CD1c-positive myeloid dendritic cell (primary cell): ENCODE measurements around the gene FUOM.
"Not testable (repeated sequence)": the region's sequence is repeated elsewhere in the genome, so short reads cannot be mapped to it uniquely, and the experiment has no call there.

ENCODE experiments used
- DNase-seq: peaks from one replicate; pipeline ENCODE4 v3.0.0-alpha.2; 2016; ENCODE audit errors: extremely low spot score

FUOM gene

GRCh38 chr10:133388236-133388972 is 30.6 kb upstream of the FUOM start:
- DNase-seq: no peak

DNA sequence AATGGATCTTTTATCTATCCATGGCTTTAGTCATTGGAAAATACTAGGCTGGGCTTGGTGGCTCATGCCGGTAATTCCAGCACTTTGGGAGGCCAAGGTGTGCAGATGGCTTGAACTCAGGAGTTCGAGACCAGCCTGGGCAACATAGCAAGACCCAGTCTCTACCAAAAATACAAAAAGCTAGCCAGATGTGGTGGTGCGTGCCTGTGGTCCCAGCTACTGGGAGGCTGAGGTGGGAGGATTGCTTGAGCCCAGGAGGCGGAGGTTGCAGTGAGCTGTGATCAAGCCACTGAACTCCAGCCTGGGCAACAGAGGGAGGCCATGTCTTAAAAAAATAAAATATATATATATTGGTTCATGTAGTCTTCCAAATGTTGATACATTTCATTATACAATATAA is 29.1 kb upstream of the FUOM start:
- DNase-seq: not testable (repeated sequence)

DNA sequence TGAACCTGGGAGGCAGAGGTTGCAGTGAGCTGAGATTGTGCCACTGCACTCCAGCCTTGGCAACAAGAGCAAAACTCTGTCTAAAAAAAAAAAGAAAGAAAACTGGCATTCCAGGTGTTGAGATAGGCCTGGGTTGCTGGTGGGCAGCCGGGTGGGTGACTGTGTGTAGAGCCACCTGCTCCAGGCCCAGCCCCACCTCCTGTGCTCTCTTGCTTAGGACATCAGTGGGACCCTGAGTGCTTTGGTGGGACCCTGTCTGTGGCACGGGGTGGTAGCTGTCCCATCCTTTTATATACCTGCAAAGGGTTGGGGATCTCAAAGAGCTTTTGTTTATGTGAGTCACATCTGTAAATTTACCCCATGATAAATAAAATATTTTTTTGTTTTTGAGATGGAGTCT is 27.4 kb upstream of the FUOM start:
- no peak for DNase-seq

DNA sequence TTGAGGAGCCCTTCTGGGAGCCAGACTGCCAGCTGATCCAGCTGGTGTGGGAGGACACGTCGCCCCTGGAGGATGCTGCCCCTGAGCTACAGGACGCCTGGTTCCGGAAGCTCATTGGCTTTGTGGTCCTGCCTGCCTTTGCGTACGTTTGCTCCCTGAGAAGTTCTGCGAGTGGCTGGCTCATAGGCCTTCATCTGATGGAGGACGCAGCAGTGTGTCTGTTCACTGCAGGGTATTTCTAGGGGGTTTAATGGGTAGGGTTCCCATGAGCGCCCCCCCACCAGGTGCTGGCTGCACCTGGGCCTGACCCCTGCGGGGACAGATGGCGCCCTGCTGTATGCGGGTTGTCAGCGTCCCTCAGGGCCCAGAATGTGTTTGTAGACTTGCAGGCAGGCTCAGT is 26.3 kb upstream of the FUOM start:
- no peak for DNase-seq

DNA sequence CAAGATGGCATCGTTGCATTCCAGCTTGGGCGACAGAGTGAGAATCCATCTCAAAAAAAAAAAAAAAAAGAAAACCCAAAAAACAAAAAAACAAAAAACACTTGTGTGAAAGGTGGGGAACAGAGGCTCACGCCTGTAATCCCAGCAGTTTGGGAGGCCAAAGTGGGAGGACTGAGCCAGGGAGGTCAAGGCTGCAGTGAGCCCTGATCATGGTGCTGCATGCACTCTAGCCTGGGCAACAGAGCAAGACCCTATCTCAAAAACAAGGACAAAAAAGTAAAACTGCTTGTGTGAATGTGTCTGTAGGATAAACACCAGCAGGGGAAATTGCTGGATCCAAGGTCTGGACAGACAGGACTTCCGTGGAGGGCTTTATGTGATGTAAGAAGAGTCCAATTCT is 25.7 kb upstream of the FUOM start:
- no peak for DNase-seq

DNA sequence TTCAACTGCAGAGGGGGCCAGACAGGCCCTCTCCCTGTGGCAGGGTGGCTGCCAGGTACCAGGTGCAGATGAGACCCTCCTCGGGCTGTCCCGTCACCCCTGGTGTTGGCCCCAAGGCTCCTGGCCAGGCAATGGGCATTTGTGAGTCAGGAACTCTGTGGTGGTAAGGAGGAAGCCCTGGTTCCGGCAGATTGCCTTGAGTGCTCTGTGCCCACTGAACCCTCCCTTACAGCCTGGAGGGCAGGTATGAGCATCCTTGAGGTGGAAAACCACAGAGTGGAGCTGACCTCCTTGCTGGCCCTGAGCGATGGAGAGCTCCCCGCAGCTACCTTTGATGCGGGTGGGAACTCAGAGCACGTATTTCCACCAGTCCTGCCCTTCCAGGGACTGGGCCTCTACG is 23.2 kb upstream of the FUOM start:
- peak; percentile 10 for DNase-seq

- no peak for DNase-seq
These were observed 22.2 kb upstream of the FUOM start for GRCh38 chr10:133379801-133380666.

DNA sequence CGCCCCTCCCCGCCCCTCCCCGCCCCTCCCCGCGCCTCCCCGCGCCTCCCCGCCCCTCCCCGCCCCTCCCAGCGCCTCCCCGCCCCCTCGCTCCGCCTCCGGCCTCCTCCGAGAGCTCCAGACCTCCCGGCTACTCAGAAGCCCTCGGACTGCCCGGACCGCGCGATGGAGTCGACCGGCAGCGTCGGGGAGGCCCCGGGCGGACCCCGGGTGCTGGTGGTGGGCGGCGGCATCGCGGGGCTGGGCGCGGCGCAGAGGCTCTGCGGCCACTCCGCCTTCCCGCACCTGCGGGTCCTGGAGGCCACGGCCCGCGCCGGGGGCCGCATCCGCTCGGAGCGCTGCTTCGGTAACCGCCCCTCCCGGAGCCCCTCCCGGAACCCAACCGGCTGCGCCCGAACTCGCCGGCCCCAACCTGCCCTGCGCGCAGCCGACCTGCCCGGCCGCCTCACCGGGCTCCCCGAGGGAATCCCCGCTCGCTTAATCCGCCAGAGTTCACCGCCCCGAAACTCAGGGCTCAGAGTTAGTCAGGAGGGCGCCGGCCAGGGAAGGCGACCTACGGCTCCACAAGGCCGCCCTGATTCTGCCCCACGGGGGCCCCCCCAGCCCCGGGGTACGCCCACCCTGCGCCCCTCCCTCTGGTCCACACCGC is 21.5 kb upstream of the FUOM start, which contains the start of gene PAOX:
PAOX (plus strand) TSS at position 111 of the 649 bp plus-strand sequence; CDS start at position 166, 55 bp downstream.
- DNase-seq: peak; percentile 74

GRCh38 chr10:133378251-133379096 is 20.7 kb upstream of the FUOM start:
- peak; percentile 96 for DNase-seq

- DNase-seq: no peak
These were observed 20.0 kb upstream of the FUOM start for GRCh38 chr10:133377818-133378250.

- DNase-seq: peak; percentile 15
These were observed 19.4 kb upstream of the FUOM start for GRCh38 chr10:133377025-133377817.

DNA sequence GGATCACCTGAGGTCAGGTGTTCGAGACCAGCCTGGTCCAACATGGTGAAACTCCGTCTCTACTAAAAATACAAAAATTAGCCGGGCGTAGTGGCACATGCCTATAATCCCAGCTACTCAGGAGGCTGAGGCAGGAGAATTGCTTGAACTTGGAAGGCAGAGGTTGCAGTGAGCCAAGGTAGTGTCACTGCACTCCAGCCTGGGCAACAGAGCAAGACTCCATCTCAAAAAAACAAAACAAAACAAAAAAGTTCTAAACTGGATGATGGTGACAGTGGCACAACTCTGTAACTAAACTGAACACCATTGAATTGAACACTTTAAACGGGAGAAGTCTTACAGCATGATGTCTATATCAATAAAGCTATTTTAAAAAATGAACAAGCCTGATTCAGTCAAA is 18.4 kb upstream of the FUOM start:
- not testable (repeated sequence) for DNase-seq

DNA sequence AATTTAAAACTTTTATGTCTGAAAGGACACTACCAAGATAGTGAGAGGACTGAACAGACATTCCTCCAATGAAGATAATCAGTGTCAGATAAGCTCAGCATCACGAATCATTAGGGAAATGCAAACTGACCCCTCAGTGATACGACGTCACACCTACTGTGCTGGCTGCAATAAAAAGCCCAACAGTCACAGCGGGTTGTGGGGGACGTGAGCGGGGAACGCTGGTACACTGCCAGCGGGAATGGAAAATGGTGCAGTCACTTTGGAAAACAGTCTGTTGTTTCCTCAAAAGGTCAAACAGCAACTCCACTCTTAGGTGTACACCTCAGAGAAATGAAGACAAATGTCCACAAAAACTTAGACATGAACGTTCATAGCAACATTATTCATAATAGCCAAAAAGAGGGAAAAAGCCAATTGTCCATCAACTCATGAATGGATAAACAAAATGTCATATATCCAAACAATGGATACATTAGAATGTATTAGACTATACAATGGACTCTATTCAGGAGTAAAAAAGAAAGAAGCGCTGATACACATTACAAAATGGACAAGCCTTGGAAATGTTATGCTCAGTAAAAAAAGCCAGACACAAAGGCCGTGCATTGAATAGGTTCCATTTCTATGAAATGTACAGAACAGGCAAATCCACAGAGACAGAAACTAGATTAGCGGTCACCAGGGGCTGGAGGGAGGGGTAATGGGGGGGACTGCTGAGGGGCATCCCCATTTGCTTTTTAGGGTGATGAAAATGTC is 17.7 kb upstream of the FUOM start:
- DNase-seq: no peak

DNA sequence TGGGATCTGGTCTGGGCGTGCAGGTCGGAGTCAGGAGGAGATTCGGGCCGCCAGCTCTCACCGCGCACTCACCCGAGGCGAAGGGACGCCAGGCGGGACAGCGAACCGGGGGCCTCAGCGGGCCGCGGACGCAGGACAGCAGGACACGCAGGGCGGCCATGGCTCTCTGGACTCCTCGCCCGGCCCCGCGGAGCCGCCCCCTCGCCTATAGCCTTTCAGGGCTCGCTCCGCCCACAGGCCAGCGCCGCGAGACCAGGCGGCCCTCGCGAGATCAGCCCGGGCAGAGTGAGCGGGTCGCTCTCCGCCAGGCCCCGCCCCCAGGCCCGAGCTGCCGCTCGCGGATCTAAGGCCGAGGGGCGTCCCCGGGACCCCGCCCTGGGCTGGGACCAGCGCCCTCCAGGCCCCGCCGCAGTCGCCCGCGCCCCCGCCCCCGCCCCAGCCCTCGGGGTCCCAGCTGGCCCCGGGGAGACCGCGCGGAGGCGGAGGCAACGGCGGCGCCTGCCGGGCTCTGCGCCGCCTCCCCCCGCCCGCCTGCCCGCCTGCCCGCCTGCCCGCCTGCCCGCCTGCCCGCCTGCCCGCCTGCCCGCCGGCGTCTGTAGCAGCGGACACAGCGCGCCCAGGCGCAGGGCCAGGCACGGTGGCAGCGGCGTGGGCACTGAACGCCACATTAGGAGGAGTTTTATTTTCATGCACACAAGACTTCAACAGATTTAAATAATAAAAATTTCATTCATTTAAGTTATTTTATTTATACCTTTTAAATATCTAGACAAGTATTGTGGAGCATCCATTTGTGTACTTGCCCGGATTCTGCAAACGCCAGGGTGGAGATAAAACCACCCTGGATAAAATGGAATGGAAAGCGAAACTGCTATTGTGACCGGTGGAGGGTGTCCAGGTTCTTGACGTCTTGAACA is 15.6 kb upstream of the FUOM start, which contains the start of gene ECHS1:
ECHS1 (minus strand) TSS at position 181 of the 917 bp plus-strand sequence; CDS start at position 160, 21 bp downstream.
- DNase-seq: peak; percentile 98

GRCh38 chr10:133372507-133372906 is 14.7 kb upstream of the FUOM start:
- no peak for DNase-seq

- DNase-seq: no peak
These were observed 12.4 kb upstream of the FUOM start for GRCh38 chr10:133370030-133370786.

GRCh38 chr10:133368153-133368552 is 10.3 kb upstream of the FUOM start:
- no peak for DNase-seq

- not testable (repeated sequence) for DNase-seq
These were observed 9.6 kb upstream of the FUOM start for GRCh38 chr10:133367461-133367860.
